ENCODE measurements around the gene CLEC3B.

GRCh38 chr3:45051685-45052084 lies 25.6 kb downstream of the CLEC3B start:
- TF ChIP-seq CTCF (IDR thresholded peaks at IDR 0.05) (no peak), TCF7L2 (IDR thresholded peaks at IDR 0.05; ENCODE audit: low read depth, low read length) (no peak)

Measured in Panc1 (cell line).